ENCODE measurements around the gene NCOA6. TPM values are rescaled to one million over a fixed set of nuclear protein-coding genes. Genes with fewer than 3 reads are reported as not detected.

NCOA6 gene
- total and polyA plus RNA-seq, 2 donors (not counting 1 experiment from before 2014, with no cell fraction given) = 16.0 to 31.9 TPM

GRCh38 chr20:34706302-34706875, 119.1 kb downstream of the NCOA6 start:
- H3K27me3 Mint-ChIP-seq = peaks cover 9% of the 10 kb centered on the region
- Histone ChIP-seq H3K4me2 (replicated peaks; ENCODE audit: low read depth, low read length, poor library complexity, severe bottlenecking) (no peak overlapping the region), H3K9ac (ENCODE audit: low read length) (no peak overlapping the region), H3K27me3 (replicated peaks in 1 of 4; ENCODE audit: control extremely low read depth in 1 of 4, control insufficient read depth in 3 of 4, insufficient read depth in 4 of 4, low read length in 3 of 4) (peaks cover 0 to 8% (median 0%) of the 10 kb centered on the region in 4 experiments), H3K27ac (ENCODE audit: low read length in 2 of 2) (no peak overlapping the region), H3K36me3 (replicated peaks in 1 of 2; ENCODE audit: control extremely low read depth in 1 of 2, control insufficient read depth in 1 of 2, extremely low read depth in 1 of 2, insufficient read depth in 2 of 2, low read length in 1 of 2) (no peaks in the 10 kb centered on the region), H3K79me2 (ENCODE audit: control insufficient read depth, insufficient read depth, low read length) (no peaks in the 10 kb centered on the region), H4K20me1 (ENCODE audit: control insufficient read depth, insufficient read depth, low read length, poor library complexity, severe bottlenecking) (peaks cover 7% of the 10 kb centered on the region), H3K4me1 (ENCODE audit: control insufficient read depth in 2 of 2, insufficient read depth in 2 of 2, low read length in 2 of 2) (peaks cover 23 to 34% of the 10 kb centered on the region in 2 donors), H3K4me3 (ENCODE audit: control extremely low read depth in 1 of 5, extremely low read depth in 1 of 5, insufficient read depth in 1 of 5, low read depth in 2 of 5, low read length in 4 of 5) (no peak overlapping the region), H2AFZ (ENCODE audit: insufficient read depth, low read depth, low read length, poor library complexity, severe bottlenecking) (no peak overlapping the region), H3K9me3 (ENCODE audit: control extremely low read depth in 1 of 3, control insufficient read depth in 2 of 3, insufficient read depth in 1 of 3, low read length in 2 of 3) (no peaks in the 10 kb centered on the region)
- H3K4me1 Mint-ChIP-seq = peaks cover 36% of the 10 kb centered on the region
- DNase-seq = no peak
- ChIA-PET POLR2A (no interaction called here), CTCF (interaction anchor here (0.9 to 4.5 kb wide), 3 partner anchors 168 to 190 kb away, joined by 3 to 69 read pairs (median 5); partner anchors contain the start of gene DYNLRB1)
- H3K4me3 Mint-ChIP-seq = peak overlapping the region; percentile 30
- intact Hi-C loops (cut with micrococcal nuclease) = loop anchor here (10.0 kb wide), 3 partner anchors 118 to 712 kb away; partner anchors contain the start of genes EDEM2, NCOA6 and RALY
- H3K27ac Mint-ChIP-seq = no peak overlapping the region
- no peak for TF ChIP-seq CTCF (IDR thresholded peaks at IDR 0.05)
- TF ChIP-seq EZH2 (IDR thresholded peaks at IDR 0.05; ENCODE audit: borderline replicate concordance, insufficient read depth, low read depth, low read length, poor library complexity, severe bottlenecking) = no peak
- ATAC-seq (ENCODE audit: low read depth) = no peak
- no CpG with 5 or more reads among the region's 1 CpG for WGBS (ENCODE audit: insufficient coverage)
- no peaks in the 10 kb centered on the region for H3K9me3 Mint-ChIP-seq (ENCODE audit: insufficient read depth)

Measured in B cell (primary cell).